ENCODE measurements around the gene LRRC15.

Gene LRRC15

DNA sequence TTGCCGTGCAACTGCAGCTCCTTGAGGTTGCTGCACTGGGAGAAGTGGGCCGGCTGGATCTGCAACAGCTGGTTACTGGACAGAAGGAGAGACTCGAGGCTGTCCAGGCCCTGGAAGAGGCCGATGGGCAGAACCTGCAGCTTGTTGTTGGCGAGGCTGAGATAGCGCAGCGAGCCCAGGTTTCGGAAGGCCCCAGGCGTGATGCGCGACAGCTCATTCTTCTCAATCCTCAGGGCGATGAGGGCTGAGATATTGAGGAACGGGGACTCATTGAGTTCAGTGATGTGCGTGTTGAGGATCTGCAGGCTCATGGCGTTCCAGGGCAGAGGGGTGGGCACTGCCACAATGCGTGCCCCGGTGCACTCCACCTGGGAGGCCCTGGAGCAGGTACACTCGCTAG, 9.0 kb downstream of the LRRC15 start:
- Histone ChIP-seq H3K36me3 (ENCODE audit: control insufficient read depth, low read depth, low read length) (no peaks in the 10 kb centered on the region), H3K4me3 (ENCODE audit: low read length) (no peak overlapping the region), H3K9me3 (ENCODE audit: control insufficient read depth, low read depth, low read length) (no peaks in the 10 kb centered on the region), H3K4me1 (ENCODE audit: control insufficient read depth, low read depth, low read length) (no peaks in the 10 kb centered on the region), H3K27me3 (ENCODE audit: control insufficient read depth, insufficient read depth, low read length) (no peaks in the 10 kb centered on the region), H3K9ac (ENCODE audit: low read length) (no peak overlapping the region), H3K27ac (ENCODE audit: low read length) (no peak overlapping the region)

DNA sequence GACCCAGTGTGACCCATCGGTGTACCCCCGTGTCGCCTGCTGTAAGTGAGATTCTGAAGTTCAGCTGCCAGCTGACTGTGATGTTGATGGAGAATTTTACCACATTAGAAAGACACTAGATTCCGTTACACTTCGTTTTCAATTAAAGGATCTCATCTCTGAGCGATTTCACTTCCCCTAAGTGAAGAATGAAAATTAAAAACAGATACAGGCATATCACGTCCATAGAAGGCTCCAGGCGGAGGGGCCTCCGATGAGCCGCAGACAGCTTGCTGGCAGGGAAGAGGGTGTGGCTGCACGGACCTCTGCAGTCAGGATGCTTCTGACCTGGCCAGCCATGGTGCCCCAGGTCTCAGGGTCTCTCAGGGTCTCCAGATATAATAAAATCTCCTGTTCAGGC, 11.9 kb downstream of the LRRC15 start:
- Histone ChIP-seq H3K4me3 (ENCODE audit: low read length) (no peak overlapping the region), H3K27ac (ENCODE audit: low read length) (no peak overlapping the region), H3K9ac (ENCODE audit: low read length) (no peak overlapping the region), H3K36me3 (ENCODE audit: control insufficient read depth, low read depth, low read length) (no peaks in the 10 kb centered on the region), H3K4me1 (ENCODE audit: control insufficient read depth, low read depth, low read length) (no peaks in the 10 kb centered on the region), H3K27me3 (ENCODE audit: control insufficient read depth, insufficient read depth, low read length) (no peaks in the 10 kb centered on the region), H3K9me3 (ENCODE audit: control insufficient read depth, low read depth, low read length) (no peaks in the 10 kb centered on the region)

DNA sequence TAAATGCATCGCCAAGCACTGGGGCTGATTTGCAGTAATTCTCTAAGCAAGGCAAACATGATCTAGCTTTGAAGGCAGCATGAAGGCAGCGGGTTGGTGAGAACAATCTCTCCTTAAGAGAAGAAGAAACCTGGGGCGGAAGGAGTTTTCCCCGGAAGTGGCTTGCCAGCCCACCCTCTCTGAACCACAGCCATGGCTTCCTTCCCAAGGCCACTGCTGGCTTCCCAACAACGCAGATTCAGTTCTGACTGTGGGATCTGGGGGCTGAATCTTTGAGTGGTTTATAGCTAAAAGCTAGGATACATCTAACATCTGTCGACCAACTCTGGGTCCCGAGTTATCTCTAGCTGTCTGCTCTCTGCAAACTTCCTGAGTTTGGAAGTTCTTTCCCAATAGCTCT, 14.2 kb downstream of the LRRC15 start:
- Histone ChIP-seq H3K27ac (ENCODE audit: low read length) (no peak overlapping the region), H3K4me1 (ENCODE audit: control insufficient read depth, low read depth, low read length) (no peaks in the 10 kb centered on the region), H3K4me3 (ENCODE audit: low read length) (no peak overlapping the region), H3K27me3 (ENCODE audit: control insufficient read depth, insufficient read depth, low read length) (no peaks in the 10 kb centered on the region), H3K36me3 (ENCODE audit: control insufficient read depth, low read depth, low read length) (no peaks in the 10 kb centered on the region), H3K9me3 (ENCODE audit: control insufficient read depth, low read depth, low read length) (no peaks in the 10 kb centered on the region), H3K9ac (ENCODE audit: low read length) (no peak overlapping the region)

DNA sequence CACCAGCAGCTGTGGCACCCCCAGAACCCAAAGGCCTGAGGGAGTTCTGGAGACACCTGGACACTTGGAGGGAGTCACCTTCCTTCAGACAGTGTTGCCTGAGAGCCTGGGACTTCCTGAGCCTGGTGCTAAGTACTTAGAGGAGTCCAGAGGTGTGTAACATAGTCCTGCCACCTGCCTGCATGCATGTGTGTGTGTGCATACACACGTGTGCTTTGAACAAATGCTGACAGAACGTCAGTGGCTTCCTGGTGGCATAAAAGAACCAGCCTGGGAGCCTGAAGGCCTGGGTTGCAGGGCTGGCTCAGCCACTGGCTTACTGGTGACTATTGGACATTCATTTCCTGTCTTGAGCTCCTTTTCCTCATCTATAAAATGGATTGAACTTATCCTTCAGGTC, 15.2 kb downstream of the LRRC15 start:
- H3K9ac ChIP-seq (ENCODE audit: low read length) = no peak overlapping the region
- no peaks in the 10 kb centered on the region for H3K27me3 ChIP-seq (ENCODE audit: control insufficient read depth, insufficient read depth, low read length)
- H3K4me3 ChIP-seq (ENCODE audit: low read length) = no peak overlapping the region
- no peaks in the 10 kb centered on the region for H3K4me1 ChIP-seq (ENCODE audit: control insufficient read depth, low read depth, low read length)
- H3K9me3 ChIP-seq (ENCODE audit: control insufficient read depth, low read depth, low read length) = no peaks in the 10 kb centered on the region
- no peak overlapping the region for H3K27ac ChIP-seq (ENCODE audit: low read length)
- no peaks in the 10 kb centered on the region for H3K36me3 ChIP-seq (ENCODE audit: control insufficient read depth, low read depth, low read length)

DNA sequence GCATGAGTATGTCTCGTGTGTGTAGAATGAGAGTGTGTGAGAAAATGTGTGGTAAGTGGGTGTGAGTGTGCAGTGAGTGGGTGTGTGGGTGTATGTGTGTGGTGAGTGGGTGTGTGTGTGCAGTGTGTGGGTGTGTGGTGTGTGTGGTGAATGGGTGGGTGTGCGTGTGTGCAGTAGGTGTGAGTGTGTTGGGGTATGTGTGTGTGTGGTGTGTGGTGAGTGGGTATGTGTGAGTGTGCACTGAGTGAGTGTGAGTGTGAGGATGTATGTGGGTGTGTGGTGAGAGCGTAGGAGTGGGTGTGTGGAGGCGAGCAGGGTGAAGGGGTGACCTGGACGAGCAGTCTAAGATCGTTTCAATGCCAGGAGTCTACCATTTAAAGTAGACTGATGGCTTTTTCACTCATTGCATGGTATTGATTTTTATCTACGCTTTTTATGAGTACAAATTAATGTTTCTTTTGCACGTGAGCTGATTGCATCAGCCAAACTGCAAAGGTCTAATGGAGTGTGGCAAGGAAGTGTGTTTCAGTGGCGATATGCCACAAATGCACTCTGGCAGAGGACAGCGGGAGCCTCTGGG, 16.8 kb downstream of the LRRC15 start:
- Histone ChIP-seq H3K9ac (ENCODE audit: low read length) (no peak overlapping the region), H3K4me3 (ENCODE audit: low read length) (no peak overlapping the region), H3K4me1 (ENCODE audit: control insufficient read depth, low read depth, low read length) (no peaks in the 10 kb centered on the region), H3K27me3 (ENCODE audit: control insufficient read depth, insufficient read depth, low read length) (no peaks in the 10 kb centered on the region), H3K9me3 (ENCODE audit: control insufficient read depth, low read depth, low read length) (no peaks in the 10 kb centered on the region), H3K27ac (ENCODE audit: low read length) (no peak overlapping the region), H3K36me3 (ENCODE audit: control insufficient read depth, low read depth, low read length) (no peaks in the 10 kb centered on the region)

DNA sequence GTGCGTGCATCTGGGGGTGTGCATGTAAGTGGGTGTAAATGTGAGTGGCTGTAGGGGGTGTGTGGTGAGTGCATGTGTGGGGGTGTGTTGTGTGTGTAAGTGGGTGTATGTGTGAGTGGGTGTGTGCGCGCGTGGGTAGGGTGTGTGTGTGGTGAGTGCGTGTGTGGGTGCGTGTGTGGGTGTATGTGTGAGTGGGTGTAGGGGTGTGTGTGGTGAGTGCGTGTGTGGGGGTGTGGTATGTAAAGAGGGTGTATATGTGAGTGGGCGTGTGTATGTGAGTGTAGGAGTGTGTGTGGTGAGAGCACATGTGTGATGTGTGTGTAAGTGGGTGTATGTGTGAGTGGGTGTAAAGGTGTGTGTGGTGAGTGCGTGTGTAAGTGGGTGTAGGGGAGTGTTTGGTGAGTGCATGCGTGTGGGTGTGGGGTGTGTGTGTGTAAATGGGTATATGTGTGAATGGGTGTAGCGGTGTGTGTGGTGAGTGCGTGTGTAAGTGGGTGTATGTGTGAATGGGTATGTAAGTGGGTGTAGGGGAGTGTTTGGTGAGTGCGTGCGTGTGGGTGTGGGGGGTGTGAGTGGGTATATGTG, 17.5 kb downstream of the LRRC15 start:
- Histone ChIP-seq H3K9me3 (ENCODE audit: control insufficient read depth, low read depth, low read length) (no peaks in the 10 kb centered on the region), H3K36me3 (ENCODE audit: control insufficient read depth, low read depth, low read length) (no peaks in the 10 kb centered on the region), H3K27me3 (ENCODE audit: control insufficient read depth, insufficient read depth, low read length) (no peaks in the 10 kb centered on the region), H3K4me1 (ENCODE audit: control insufficient read depth, low read depth, low read length) (no peaks in the 10 kb centered on the region), H3K9ac (ENCODE audit: low read length) (no peak overlapping the region), H3K4me3 (ENCODE audit: low read length) (no peak overlapping the region), H3K27ac (ENCODE audit: low read length) (no peak overlapping the region)

DNA sequence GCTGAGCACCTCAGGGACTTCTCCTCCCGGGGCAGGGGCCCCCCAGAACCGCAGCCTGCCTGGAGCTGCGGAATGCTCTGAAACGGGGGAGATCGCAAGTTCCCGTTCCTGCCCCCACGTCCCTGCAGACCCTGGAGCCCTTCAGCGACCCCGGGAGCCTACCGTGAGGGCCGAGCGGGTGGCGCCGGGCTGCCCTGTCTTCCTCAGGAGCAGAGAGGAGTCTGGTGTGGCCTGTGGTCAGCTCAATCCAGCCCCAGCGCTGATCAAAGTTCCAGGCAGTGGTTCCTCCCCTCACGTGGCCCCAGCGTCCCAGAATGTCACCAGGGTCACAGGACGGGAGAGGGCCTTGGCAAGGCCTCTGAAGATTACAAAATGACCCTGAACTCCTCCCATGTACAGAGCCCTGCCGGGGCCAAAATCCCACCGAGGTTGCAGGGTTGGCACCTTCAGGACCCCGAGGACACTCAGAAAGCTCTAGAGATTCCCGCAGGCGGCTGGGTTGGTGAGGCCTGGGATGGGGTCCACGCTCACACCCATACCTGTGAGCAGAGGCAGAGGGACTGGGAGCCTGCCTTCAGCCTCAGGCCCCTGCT, 18.4 kb downstream of the LRRC15 start, which contains the start of gene CPN2:
Gene CPN2, minus strand, starts transcription at position 249 of the 593 bp plus-strand sequence. CDS start 8,626 bp downstream, outside the sequence.
- no peaks in the 10 kb centered on the region for H3K4me1 ChIP-seq (ENCODE audit: control insufficient read depth, low read depth, low read length)
- no peaks in the 10 kb centered on the region for H3K36me3 ChIP-seq (ENCODE audit: control insufficient read depth, low read depth, low read length)
- H3K4me3 ChIP-seq (ENCODE audit: low read length) = no peak within 1 kb of the TSS
- H3K9ac ChIP-seq (ENCODE audit: low read length) = no peak within 1 kb of the TSS
- no peak within 1 kb of the TSS for H3K27ac ChIP-seq (ENCODE audit: low read length)
- no peaks in the 10 kb centered on the region for H3K27me3 ChIP-seq (ENCODE audit: control insufficient read depth, insufficient read depth, low read length)
- H3K9me3 ChIP-seq (ENCODE audit: control insufficient read depth, low read depth, low read length) = no peaks in the 10 kb centered on the region

DNA sequence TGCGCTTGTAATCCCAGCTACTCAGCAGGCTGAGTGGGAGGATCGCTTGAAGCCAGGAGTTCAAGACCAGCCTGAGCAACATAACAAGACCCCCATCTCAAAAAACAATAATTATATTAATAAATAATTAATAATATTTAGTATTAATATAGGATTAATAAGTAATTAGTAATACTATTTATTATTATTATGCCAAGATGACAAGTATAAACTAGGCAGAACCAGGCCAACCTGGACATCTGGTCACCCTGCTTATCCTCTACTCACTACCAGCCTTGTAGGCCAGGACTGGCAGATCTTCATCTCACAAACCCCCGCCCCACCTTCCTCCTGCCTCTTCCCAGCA, 18.8 kb downstream of the LRRC15 start:
- Histone ChIP-seq H3K27me3 (ENCODE audit: control insufficient read depth, insufficient read depth, low read length) (no peaks in the 10 kb centered on the region), H3K4me3 (ENCODE audit: low read length) (no peak overlapping the region), H3K36me3 (ENCODE audit: control insufficient read depth, low read depth, low read length) (no peaks in the 10 kb centered on the region), H3K4me1 (ENCODE audit: control insufficient read depth, low read depth, low read length) (no peaks in the 10 kb centered on the region), H3K27ac (ENCODE audit: low read length) (no peak overlapping the region), H3K9ac (ENCODE audit: low read length) (no peak overlapping the region), H3K9me3 (ENCODE audit: control insufficient read depth, low read depth, low read length) (no peaks in the 10 kb centered on the region)

DNA sequence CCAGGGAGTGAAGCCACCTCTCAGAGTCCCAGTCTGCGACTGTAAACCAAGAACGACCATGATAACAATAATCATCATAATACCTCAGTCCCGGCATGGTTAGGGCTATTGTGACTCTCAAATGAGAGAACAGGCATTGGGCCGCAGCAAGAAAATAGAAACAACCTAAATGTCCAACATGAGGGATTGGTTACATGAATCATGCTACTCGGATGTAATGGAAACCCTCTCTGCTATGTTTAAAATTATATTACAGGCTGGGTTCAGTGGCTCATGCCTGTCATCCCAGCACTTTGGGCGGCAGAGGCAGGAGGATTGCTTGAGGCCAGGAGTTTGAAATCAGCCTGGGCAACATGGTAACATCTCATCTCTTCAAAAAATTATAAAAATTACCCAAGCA, 21.2 kb downstream of the LRRC15 start:
- Histone ChIP-seq H3K36me3 (ENCODE audit: control insufficient read depth, low read depth, low read length) (no peaks in the 10 kb centered on the region), H3K9ac (ENCODE audit: low read length) (no peak overlapping the region), H3K4me1 (ENCODE audit: control insufficient read depth, low read depth, low read length) (no peaks in the 10 kb centered on the region), H3K27me3 (ENCODE audit: control insufficient read depth, insufficient read depth, low read length) (peaks cover 5% of the 10 kb centered on the region), H3K9me3 (ENCODE audit: control insufficient read depth, low read depth, low read length) (no peaks in the 10 kb centered on the region), H3K27ac (ENCODE audit: low read length) (no peak overlapping the region), H3K4me3 (ENCODE audit: low read length) (no peak overlapping the region)

DNA sequence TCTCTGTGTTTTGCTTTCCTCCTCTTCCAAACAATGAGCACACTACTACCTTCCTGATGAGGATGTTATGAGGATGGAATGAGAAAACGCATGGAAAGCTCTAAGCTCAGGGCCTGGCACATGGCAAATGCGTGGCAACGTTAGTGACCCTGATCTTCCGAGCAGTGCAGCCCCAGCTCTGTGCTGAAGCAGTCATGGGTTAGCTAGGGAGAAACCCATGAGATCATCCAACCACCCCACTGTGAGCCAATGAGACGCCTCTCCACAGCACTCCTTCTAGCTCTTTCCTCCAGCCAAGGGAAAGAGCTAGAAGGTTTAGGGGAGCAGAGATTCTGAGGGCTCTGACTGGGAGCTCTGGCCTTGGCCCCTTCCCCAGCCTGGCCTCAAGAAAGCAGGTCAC, 22.9 kb downstream of the LRRC15 start:
- no peak overlapping the region for H3K27ac ChIP-seq (ENCODE audit: low read length)

DNA sequence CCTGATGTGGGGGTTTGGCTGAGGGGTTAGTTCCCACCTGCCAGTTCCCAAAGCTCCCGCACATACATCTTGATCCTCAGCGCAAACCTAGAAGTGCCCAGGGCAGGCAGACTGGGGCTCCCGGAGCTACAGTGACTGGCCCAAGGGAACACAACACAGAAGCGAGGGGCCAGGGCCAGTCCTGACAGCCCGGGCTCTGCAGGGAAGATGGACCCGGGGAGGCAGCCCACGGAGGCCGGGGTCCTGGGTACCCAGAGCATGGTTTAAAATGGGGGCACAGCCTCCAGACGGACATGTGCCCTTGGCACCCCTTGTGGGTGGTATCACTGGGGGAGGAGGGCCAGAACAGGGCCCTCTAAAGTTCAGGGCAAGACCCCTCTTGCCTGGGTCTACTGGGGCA, 23.5 kb downstream of the LRRC15 start:
- no peak overlapping the region for H3K27ac ChIP-seq (ENCODE audit: low read length)
- no peaks in the 10 kb centered on the region for H3K9me3 ChIP-seq (ENCODE audit: control insufficient read depth, low read depth, low read length)
- H3K4me3 ChIP-seq (ENCODE audit: low read length) = no peak overlapping the region
- peaks cover 19% of the 10 kb centered on the region for H3K27me3 ChIP-seq (ENCODE audit: control insufficient read depth, insufficient read depth, low read length)
- no peaks in the 10 kb centered on the region for H3K36me3 ChIP-seq (ENCODE audit: control insufficient read depth, low read depth, low read length)
- no peaks in the 10 kb centered on the region for H3K4me1 ChIP-seq (ENCODE audit: control insufficient read depth, low read depth, low read length)
- no peak overlapping the region for H3K9ac ChIP-seq (ENCODE audit: low read length)

More for the DNA sequence above, 22.9 kb downstream of the LRRC15 start:
- H3K27me3 ChIP-seq (ENCODE audit: control insufficient read depth, insufficient read depth, low read length) = peaks cover 14% of the 10 kb centered on the region
- no peak overlapping the region for H3K9ac ChIP-seq (ENCODE audit: low read length)
- no peaks in the 10 kb centered on the region for H3K4me1 ChIP-seq (ENCODE audit: control insufficient read depth, low read depth, low read length)
- no peak overlapping the region for H3K4me3 ChIP-seq (ENCODE audit: low read length)
- no peaks in the 10 kb centered on the region for H3K36me3 ChIP-seq (ENCODE audit: control insufficient read depth, low read depth, low read length)
- H3K9me3 ChIP-seq (ENCODE audit: control insufficient read depth, low read depth, low read length) = no peaks in the 10 kb centered on the region

DNA sequence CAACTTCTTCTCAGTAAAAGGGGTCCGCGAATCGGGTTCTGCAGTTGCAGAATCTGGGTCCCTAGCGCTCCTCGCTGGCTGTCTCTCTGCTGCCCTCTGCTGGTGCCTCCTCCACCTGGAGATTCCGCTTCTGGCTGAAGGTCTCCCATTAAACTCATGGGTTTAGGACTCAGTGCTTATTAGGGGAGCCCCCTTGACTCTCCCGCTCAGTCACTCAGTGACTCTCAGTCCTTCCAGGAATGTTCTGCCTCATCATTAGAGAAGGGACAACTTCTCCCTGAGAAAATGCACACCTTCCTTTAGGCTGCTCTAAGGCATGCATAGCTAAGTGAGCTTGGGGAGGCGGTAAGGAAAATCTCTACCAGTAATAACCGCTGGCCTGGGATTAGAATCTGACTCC, 25.5 kb downstream of the LRRC15 start:
- H3K27me3 ChIP-seq (ENCODE audit: control insufficient read depth, insufficient read depth, low read length) = peaks cover 19% of the 10 kb centered on the region
- no peak overlapping the region for H3K27ac ChIP-seq (ENCODE audit: low read length)
- H3K9ac ChIP-seq (ENCODE audit: low read length) = no peak overlapping the region
- H3K4me3 ChIP-seq (ENCODE audit: low read length) = no peak overlapping the region
- H3K4me1 ChIP-seq (ENCODE audit: control insufficient read depth, low read depth, low read length) = peaks cover 14% of the 10 kb centered on the region
- H3K36me3 ChIP-seq (ENCODE audit: control insufficient read depth, low read depth, low read length) = no peaks in the 10 kb centered on the region
- H3K9me3 ChIP-seq (ENCODE audit: control insufficient read depth, low read depth, low read length) = no peaks in the 10 kb centered on the region

Data from iPS-18a (cell line).